NOMO-1 (cell line): ENCODE data around the gene BCAS3.

Source experiments
- DNase-seq, 2 experiments: peaks; one replicate each; lab custom pipeline; 2025; ENCODE audit not compliant: unreplicated experiment in 2 of 2; lab: John Stamatoyannopoulos, UW

The BCAS3 gene

DNA sequence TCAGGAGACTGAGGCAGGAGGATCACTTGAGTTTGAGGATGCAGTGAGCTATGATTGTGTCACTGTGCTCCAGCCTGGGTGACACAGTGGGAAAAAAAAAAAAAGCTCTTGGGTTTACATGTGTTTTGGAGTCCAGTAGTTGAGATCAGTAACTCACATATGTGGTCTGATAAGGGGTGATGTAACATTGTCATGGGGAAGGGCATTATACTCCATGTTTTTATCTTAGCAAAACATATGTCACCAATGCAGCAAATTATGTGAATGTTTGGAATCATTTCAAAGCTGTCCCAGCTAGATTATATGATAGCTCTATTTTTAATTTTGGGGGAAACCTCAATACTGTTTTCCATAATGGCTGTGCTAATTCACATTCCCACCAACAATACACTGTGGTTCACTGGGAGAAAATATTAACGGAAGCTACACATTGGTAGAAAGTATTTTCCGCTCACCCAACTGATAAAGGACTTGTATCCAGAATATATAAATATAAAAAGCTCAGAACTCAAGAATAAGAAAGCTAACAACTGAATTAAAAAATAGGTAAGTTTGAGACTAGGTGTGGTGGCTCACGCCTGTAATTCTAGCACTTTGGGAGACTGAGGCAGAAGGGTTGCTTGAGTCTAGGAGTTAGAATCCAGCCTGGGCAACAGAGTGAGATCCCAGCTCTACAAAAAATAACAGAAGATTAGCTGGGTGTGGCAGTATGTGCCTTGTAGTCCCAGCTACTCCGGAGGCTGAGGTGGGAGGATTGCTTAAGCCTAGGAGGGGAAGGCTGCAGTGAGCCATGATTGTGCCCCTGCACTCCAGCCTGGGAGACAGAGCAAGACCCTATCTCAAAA, 497.9 kb downstream of the BCAS3 start:
- DNase-seq, result no peak

- DNase-seq, result no peak
Measured at GRCh38 chr17:61177351-61177750, 499.7 kb downstream of the BCAS3 start.

- DNase-seq, result no peak
Measured at GRCh38 chr17:61178284-61178683, 500.6 kb downstream of the BCAS3 start.

DNA sequence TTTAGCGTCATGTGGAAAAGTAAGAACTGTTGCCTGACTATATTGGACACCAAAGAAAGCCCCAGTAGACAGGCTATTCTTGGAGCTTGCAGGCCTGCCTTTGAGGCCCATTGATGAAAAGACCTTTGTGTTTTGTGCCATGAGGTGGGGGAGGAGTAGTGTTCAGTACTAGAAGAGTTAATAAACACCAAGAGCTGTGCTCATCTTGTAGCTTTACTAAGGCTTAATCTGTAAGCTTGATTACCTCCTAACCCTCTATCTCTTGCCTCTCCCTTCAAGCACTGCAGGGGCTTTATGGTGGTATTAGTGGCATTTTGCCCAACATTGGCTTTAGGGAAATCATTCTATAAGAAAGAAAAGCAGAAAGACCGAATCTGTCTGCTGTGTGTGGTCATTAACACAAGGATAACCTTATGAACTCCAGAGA, 501.7 kb downstream of the BCAS3 start:
- no peak for DNase-seq

GRCh38 chr17:61183793-61184192, 506.1 kb downstream of the BCAS3 start:
- DNase-seq, result no peak

DNA sequence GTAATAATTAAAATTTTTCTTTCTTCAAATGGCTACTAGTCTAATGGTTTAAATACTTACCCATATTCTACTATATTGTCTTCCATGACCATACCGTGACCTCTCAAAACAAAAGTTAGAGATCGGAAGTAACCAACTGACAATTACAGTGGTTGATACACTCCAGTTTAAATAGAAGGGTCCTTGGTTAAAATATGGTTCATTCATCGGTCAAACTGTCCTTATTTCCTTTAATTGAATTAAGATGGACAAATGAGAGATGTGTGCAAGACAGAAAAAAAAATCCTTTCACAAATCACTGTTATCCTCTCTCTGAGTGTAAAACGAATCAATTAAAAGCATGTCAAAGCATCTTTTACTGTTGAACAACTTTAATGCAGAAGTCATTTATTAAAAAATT, 507.7 kb downstream of the BCAS3 start:
- DNase-seq, result no peak

GRCh38 chr17:61187038-61187437, 509.4 kb downstream of the BCAS3 start:
- DNase-seq, result no peak

GRCh38 chr17:61188081-61188480, 510.4 kb downstream of the BCAS3 start:
- no peak for DNase-seq

GRCh38 chr17:61189968-61190367, 512.3 kb downstream of the BCAS3 start:
- no peak for DNase-seq

- DNase-seq, result no peak
Measured at GRCh38 chr17:61196302-61196704, 518.7 kb downstream of the BCAS3 start.

GRCh38 chr17:61196799-61197198, 519.1 kb downstream of the BCAS3 start:
- DNase-seq, result no peak

DNA sequence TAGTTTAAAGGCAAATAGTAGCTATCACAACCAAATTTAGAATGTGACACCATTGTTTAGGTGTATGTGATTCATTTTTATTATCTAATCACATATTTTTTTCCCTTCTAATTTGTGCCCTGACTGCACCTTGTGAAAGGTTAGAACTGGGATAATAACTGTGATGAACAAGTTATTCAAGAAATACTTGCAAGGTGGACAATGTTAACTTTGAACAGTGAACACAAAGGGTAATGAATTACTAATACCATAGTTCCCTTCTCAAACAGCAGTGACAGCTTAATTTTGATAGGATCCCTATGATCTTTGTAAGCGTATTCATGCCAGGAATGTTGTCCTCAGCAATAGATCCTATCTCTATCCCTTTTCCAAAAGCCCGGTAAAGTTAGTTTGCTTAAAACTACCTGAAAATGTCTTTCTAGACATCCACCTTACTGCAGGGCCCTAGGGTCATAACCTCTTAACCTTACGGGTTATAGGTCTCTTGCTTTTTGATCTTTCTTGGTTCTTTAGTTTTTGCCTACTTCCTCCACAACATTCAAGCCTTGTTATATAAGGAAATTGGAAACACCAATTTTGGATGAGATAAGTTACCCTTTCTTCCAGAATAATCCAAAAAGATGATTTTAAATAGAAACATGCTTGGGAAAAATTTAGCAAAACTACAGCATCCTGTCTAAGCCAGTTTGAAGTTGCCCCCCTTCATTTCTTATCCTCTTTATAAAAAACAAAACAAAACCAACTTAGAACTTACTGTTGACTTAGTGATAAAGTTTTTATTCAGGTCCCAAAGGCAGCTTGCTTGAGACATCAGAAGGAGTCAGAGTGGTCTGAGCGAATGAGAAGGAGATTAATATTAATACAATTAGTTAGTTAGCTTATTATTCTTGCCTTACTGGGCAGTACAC, 522.0 kb downstream of the BCAS3 start:
- DNase-seq, result no peak

DNA sequence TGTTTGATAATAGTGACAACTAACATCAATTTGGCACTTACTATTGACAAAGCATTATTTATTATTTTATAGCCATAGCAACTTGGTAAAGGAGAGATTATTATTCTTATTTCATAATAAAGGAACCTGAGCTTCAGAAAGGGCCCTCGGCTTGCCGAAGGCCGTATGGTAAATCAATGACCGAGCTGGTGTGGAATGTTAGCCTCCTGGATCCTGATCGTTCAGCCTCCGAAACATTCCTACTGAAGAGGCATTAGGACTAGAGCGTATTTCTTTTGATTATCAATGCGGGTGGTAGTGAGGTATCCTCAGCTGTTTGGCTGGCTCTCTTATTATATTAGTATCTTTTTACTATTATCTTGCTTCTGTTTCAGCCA, 522.7 kb downstream of the BCAS3 start:
- no peak for DNase-seq

GRCh38 chr17:61201211-61201610, 523.6 kb downstream of the BCAS3 start:
- no peak for DNase-seq

DNA sequence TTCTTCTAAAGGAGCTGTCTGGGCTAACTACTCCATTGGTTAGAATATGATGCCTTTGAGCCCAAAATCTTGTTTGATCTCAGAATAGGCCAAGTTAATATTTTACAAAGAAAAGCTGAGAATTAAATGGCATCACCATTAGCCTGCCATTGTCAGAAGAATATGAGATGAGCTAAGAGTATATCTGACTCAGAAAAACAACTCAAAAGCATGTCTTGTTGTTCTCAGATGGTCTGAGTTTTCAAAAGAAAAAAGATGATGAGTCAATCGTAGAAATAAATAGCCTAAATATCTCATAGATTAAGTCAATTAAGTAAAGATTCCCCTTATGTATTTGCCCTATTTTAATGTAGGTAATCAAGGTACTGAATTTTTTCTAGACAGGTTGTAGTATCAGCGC, 524.9 kb downstream of the BCAS3 start:
- no peak for DNase-seq

DNA sequence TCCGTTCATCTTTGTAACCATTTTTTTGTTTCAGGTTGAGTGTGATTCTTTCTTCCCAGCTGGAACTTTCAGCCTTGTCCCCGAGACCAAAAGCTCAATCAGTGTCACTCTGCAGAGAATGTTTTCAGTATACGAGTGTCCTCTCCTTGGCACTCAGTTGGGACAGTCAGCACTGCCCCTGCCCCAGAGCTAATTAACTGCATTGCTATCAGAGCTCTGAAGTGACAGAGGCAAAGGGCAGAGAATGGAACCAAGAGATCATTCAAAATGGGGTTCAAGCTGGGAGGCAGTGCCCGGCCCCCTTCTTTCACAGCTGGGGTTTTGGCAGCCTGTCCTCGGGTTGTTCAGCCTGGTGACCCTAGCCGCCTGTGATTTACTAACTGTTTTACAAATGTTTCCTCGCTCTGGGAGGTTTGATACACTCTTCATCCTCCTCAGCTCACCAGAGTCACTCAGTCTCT, 526.0 kb downstream of the BCAS3 start:
- no peak for DNase-seq

- DNase-seq, result no peak
Measured at GRCh38 chr17:61204456-61204855, 526.8 kb downstream of the BCAS3 start.

DNA sequence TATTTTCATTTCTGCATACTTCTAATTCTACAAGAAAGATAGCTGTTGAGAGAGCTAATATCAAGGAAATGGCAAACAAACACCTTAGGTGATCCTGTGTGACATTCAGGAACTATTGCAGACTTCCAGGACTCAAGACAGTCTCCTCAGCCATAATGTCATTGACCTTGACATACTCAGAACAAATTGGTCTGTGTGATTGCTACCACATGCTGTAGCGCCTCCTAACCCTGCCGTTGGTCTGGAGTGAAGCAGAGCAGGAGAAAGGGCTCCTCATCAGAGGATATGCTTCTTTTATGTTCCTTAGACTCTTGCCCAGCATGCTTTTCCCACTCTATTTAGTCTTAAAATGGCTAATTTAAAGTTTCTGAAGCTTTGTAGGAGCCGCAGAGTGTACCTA, 527.8 kb downstream of the BCAS3 start:
- DNase-seq, result no peak

- DNase-seq, result no peak
Measured at GRCh38 chr17:61205931-61206330, 528.3 kb downstream of the BCAS3 start.

DNA sequence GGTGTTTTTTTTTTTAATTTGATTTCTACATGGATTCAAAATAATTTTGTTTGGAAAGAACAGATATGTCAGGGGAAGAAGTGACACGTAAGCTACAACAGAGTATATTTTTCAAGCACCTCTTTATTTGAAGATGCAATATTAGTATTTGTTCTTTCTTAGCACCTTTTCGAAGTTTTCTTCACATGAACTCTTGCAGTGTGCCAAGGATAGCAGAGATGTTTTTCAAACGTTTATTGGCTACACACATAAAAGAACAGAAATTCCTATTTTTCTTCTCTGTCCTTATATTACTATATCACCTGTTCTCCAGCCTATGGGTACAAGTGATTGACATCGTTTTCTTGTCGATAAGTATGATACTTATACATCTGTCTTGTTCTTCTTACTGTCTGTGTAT, 529.3 kb downstream of the BCAS3 start:
- DNase-seq, result no peak

DNA sequence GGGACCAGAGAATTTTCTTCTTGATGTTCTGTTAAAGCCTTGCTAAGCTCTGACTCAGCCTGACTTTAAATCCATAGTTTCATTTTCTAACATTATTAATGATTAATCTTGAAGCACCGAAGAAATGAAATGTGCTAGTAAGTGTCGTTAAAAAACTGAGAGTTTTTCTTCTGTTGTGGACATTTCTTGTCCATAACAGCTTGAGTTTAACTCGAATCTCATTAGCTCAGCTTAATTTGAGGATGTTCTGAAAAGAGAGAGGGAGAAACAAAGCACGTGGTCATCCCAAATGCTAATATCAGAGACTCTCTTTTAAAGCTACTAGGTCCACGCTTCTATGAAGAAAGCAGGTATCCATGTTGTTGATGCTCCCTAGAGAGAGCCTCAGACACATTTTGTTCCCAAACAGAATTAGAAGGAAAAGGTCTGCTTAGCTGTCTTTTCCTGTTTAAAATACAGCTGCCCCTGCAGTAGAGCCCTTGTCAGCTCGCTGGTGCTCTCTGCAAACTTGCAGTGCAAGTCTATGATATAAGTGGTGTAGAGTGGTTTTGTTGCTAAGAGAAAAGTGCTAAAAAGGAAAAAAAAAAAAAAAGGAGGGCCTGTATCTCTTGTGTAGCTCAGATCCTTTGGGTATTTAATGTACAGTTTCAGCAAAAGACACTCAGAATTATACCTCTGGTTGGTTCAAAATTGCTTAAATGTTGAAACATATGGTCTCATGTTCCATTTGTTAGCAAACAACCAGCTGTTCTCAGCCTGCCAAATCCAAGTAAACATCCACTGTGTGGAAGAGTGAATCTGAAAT, 530.9 kb downstream of the BCAS3 start:
- DNase-seq, result no peak
